ENCODE measurements around the gene SFRP5.

GRCh38 chr10:97763411-97763810, 8.4 kb downstream of the SFRP5 start:
- TF ChIP-seq BHLHE40 (IDR thresholded peaks at IDR 0.05; ENCODE audit: low read depth, low read length) (no peak), CTCF (conservative IDR thresholded peaks at IDR 0.05; ENCODE audit: low read depth, low read length) (no peak)

All from IMR-90 (cell line).